C1 segment of cervical spinal cord (tissue), 14 donors: Measurements from ENCODE around the gene CTSL.

ENCODE experiments used
- DNase-seq, 14 donors: peaks; one replicate each; lab custom pipeline; 2025; lab: John Stamatoyannopoulos, UW

CTSL gene

DNA sequence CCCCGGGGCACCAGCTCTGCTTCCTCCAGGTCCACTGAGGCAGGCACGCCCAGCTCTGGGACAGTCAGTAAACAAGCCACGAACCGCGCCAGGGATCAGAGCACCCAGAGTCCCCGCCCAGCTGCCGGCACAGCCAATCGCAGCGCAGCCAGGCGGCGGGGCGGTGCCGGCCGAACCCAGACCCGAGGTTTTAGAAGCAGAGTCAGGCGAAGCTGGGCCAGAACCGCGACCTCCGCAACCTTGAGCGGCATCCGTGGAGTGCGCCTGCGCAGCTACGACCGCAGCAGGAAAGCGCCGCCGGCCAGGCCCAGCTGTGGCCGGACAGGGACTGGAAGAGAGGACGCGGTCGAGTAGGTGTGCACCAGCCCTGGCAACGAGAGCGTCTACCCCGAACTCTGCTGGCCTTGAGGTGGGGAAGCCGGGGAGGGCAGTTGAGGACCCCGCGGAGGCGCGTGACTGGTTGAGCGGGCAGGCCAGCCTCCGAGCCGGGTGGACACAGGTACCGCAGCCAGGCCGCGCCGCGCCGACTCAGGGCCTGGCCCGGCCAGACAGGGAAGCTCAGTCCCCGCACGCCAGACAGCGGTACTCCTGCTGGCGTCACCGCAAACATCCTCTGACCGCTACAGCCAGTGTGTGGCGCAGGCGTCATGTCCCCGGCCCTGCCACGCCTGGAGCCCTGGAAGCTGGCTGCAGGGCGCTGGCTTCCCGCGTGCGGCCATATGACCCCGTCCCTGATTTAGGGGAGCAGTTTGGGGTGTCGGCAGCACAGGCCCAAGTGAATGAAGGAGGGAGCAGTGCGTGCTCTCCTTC is at the start of gene CTSL:
Gene CTSL (plus strand): TSS at position 220 of the 810 bp plus-strand sequence. CDS start 1,485 bp downstream, outside the sequence.
- peak; percentile 42 to 95 (median 90) for DNase-seq

GRCh38 chr9:87676976-87677775 is 48.7 kb upstream of the CTSL start:
- no peak for DNase-seq

GRCh38 chr9:87677776-87678587 is 47.9 kb upstream of the CTSL start:
- DNase-seq, result no peak

DNA sequence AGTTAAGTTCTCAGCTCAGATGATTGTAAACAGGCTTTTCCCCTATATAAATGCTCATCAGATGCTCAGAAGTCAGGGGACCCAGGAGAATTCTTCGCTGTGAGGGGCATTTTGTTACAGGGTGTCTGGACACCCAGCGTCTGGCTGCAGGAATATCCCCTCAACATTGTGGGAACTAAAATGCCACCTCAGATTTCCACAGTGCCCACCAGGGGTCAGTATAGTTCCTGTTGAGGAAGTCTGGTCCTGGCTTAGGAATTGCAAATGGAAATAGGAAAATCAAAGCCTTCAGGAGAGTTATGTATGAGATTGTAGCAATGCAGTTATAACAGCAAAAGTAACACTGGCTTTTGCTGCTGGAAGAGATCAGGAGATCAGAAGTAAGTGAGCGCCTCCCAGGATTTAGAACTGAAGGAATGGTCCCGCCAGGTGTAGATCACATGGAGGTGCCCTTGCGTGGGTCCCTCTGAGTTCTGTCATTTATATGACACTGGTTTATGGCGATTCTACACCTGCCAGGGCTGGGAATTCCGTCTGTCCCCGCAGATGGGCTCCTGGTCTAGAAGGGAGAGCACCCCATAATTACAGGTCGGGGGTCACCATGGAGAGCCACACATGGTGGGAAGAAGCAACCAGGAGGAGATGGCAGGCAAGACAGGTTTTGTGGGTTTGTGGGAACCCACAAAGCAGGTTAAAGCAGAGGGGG is 47.1 kb upstream of the CTSL start:
- DNase-seq, result peak in 9 of 14 donors; percentile 12 to 44 (median 19)

- DNase-seq, result no peak
Measured at GRCh38 chr9:87681271-87682061, 44.5 kb upstream of the CTSL start.

DNA sequence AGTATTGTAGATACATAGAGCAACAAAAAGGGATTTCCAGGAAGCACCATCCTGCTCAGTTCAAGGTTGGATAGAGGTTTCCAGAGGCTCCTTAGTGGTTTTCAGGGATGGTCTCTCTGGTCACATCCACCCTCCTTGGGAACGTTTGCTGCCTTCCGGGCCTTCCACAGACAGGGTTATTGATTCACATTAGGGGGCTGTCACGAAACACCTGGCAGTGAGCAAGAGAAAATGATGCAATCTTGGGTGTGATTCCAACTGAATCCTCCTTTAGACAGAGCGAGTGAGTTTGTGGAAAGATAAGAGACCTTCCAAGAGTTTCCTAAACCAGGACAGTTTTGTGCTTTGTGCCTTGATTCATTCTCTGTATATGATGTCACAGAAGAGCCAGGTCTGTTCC is 43.8 kb upstream of the CTSL start:
- no peak for DNase-seq

DNA sequence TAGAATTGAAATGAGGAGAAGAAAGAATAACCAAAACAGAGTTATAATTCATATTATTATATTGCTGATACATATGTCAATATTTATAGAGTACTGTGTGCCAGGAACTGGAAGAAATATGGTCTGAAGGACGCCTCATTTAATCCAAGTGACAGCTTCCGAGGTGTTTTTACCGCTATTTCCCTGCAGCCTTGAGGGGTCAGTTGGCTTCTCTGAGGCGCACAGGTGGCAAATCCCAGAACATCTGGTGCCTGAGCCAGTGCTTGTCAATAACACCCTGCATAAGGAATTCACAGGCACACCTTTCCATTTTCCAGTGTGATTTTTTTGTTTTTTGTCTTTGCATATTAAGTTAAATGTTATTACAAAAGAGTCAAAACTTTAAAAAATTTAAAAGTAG is 43.3 kb upstream of the CTSL start:
- DNase-seq, result no peak

DNA sequence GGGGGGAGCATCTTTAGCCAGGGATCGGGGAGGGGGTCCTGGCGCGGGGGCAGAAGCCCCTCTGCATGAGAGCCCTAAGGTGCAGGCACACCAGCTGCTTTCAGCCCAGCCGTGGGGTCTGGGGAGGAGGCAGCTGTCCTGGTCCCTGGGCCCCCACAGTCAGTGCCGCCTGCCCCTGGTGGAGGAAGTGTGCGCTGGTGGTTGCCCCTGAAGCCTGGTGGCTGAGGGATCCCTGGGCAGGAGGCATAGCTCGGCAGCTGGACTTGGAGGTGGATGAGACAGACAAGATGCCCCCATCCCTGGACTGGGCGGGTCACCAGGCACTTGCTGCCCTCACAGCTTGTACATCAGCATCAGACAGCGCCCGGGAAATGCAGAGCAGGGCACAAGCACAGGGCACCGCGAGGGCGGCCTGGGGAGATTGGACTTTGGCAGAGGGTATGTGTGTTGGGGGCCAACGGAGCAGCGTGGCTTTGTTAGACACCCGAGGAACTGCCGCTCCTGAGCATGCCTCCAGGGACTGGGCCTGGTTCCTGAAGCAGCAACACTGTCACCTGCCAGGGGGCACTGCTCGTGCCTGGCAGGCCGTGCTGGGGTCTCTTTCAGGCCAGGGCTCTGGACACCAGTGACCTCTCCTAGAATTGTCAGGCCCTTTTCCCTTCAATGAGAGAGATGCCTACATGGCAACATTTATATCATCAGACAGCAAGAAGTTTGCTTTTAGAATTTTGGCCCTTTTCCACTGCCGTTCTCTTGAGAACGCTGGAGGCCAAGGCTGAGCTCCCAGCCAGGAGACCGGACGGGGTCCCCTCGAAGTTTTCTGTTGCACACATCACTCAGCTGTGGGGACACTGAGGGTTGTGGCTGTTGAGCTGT is 41.9 kb upstream of the CTSL start:
- DNase-seq, result no peak

DNA sequence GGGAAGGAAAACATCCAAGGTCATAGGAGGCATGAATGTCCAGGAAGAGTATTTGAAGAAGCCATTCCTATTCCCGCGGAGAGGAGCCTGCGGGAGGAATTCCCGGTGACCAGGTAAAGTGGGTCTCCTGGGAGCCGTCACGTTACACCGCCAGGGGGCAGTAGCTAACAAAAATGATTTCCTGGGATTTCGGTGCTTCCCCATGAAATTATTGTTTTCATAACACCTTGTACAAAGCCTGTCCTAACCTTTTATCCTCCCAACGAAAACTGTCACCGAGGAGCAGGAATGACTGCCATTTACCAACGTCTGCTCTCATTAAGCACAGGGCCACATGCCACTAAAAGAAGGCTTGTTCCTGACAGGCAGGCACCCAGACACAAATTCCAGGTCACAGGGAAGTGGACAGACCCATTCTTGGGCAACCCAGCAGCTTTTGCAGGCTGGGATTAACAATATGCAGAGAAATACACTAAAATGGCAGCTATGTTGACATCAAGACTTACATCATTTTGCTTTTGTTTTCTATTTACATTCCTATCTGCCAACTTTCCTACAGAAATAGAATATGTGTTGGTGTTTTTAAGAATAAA is 41.2 kb upstream of the CTSL start:
- peak in 6 of 14 donors; percentile 10 to 48 (median 44) for DNase-seq

DNA sequence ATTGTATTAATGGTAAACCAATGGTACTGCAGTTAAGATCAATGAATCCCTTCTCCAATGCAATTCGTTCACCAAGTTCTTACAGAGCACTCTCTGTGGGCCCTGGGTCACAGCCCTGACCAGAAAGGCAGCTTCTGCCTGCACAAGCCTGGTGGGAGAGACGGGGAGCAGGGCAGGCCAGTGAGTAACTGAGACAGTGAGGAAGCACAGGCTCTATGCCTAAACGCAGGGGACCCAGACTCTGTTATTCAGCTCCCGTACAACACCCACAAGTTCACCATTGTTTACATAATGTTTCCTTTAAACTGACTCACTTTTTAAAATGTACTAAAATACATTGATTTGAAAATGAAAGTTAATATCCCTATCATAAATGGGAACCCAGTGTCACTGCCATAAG is 40.5 kb upstream of the CTSL start:
- no peak for DNase-seq

DNA sequence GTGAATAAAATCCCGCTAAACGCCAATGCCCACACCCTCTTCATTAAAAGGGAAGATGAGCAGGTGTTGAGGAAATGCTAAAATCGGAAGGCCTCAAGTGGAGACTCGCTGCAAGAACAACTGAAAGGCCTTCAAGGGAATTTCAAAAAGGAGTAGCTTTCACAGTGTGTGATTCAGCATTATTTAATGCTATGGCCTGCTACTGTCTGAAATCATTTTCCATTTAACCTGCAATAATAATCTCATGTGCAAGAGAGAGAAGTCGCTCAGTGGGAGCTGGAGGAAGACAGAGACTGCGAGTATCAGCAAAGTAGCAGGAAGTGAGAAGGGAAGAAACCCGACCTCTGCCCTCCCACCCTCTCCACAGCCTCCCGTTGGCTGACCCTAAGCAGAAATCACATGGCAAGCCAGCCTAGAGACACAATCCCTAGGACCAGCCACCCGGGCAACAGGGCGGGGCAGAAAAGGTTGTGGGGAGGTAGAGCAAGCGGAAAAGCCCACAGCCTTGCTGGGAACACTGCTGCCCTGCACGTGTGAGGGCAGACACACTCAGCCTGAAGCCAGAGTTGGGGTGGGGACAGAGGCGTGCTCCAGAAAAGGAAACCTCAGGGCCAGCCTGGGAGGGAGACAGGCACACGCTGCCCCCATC is 39.9 kb upstream of the CTSL start:
- DNase-seq, result peak in 6 of 14 donors; percentile 10 to 39 (median 30)

GRCh38 chr9:87686520-87687090 is 39.3 kb upstream of the CTSL start:
- DNase-seq, result peak in 1 of 14 donors; percentile 21

GRCh38 chr9:87687207-87687606 is 38.7 kb upstream of the CTSL start:
- DNase-seq, result no peak

GRCh38 chr9:87694236-87694755 is 31.6 kb upstream of the CTSL start:
- DNase-seq, result no peak

DNA sequence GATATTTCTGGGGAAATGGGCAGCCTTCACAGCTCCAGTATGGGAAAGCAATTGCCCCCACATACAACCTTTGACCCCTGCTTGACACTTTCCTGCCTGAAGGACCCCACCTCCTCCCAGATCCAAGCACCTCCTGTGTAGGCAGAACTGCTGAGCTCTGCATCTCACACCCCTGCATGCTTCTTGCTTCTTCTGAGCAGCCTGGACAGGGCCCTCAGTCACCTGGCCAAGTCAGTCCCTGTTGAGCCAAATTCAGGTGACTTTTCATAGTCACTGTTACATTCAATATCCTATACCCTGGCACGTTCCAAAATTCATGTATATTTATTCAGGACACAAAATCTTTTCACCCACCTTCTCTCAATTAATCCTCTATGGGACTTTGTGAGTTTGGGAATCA is 30.4 kb upstream of the CTSL start:
- DNase-seq, result no peak

- DNase-seq, result no peak
Measured at GRCh38 chr9:87696641-87697040, 29.3 kb upstream of the CTSL start.

DNA sequence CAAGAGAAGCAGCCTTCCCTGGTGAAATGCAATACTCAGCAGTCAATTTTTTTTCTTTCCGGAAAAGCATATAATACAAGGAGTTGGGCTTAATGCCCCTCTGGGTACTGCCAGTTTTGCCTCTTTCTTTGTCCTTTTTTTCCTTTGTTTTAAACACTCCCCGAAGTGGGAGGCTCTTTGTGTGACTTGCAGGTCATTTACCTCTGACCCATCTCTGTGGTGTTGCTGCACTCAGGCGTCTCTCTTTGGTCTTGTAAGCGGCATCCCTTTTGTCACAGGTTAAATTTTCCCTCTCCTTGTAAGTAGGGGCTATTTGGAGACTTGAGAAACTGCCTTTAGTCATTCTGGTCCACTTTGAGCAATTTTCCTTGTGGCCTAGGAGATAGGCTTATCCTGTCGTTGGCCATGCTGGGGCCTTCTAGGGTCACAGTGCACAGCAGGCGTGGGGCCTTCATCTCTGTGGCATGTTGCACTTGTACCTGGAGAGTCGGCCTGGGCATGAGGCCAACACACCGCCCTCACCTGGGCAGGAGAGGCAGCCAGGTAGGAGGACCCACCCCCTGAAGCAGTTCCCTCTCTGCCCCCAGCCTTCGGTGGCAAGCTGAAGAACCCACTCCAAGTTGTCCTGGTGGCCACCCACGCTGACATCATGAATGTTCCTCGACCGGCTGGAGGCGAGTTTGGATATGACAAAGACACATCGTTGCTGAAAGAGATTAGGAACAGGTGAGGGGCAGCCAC is 27.7 kb upstream of the CTSL start:
- DNase-seq, result no peak
